ENCODE results near the gene ARFIP2.

GRCh38 chr11:6427516-6427915 is 53.6 kb downstream of the ARFIP2 start:
- TF ChIP-seq FOXM1 (IDR thresholded peaks at IDR 0.05; ENCODE audit: borderline replicate concordance, low read depth) = no peak
- TF ChIP-seq MAX (IDR thresholded peaks at IDR 0.05) = no peak
- TF ChIP-seq EP300 (IDR thresholded peaks at IDR 0.05; ENCODE audit: borderline replicate concordance) = no peak
- no peak for TF ChIP-seq TEAD4 (IDR thresholded peaks at IDR 0.05)
- no peak for TF ChIP-seq ZBTB7A (IDR thresholded peaks at IDR 0.05; ENCODE audit: low read depth)
- no peak for TF ChIP-seq REST (IDR thresholded peaks at IDR 0.05; ENCODE audit: low read depth)
- no peak for TF ChIP-seq CEBPB (IDR thresholded peaks at IDR 0.05)
- TF ChIP-seq USF1 (IDR thresholded peaks at IDR 0.05) = no peak
- no peak for TF ChIP-seq YY1 (IDR thresholded peaks at IDR 0.05; ENCODE audit: low read depth)
- TF ChIP-seq RAD21 (IDR thresholded peaks at IDR 0.05; ENCODE audit: low read depth) = no peak
- no peak for TF ChIP-seq EGR1 (IDR thresholded peaks at IDR 0.05)
- TF ChIP-seq TAF1 (IDR thresholded peaks at IDR 0.05; ENCODE audit: low read depth) = no peak
- no peak for TF ChIP-seq NFIC (IDR thresholded peaks at IDR 0.05)
